ENCODE data around the gene DCPS.
"Not testable (repeated sequence)": the region's sequence is repeated elsewhere in the genome, so short reads cannot be mapped to it uniquely, and the experiment has no call there.

The DCPS gene

DNA sequence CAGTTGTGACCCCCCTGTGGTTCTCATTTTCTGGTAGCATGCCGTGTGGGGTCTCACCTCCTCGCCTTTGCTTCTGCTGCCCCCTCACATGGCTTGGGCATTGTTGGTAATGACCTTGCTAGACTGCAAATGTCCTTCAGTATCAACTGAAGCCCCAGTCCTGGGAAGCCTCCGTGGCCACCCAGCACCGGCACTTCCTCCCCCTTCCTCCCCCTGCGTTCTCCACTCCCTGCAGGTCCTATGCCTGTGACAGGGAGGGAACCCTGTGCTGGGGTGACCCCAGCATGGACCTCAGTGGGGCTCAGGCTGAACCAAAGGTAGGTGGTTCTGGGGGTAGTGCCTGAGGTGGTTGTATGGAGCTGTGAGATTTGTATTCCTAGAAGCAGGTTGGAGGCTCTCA, 57.5 kb downstream of the DCPS start:
- H3K4me3 ChIP-seq (ENCODE audit: low read depth, low read length): no peak overlapping the region
- no peak overlapping the region for H3K27ac ChIP-seq
- TF ChIP-seq, protein P1, sequence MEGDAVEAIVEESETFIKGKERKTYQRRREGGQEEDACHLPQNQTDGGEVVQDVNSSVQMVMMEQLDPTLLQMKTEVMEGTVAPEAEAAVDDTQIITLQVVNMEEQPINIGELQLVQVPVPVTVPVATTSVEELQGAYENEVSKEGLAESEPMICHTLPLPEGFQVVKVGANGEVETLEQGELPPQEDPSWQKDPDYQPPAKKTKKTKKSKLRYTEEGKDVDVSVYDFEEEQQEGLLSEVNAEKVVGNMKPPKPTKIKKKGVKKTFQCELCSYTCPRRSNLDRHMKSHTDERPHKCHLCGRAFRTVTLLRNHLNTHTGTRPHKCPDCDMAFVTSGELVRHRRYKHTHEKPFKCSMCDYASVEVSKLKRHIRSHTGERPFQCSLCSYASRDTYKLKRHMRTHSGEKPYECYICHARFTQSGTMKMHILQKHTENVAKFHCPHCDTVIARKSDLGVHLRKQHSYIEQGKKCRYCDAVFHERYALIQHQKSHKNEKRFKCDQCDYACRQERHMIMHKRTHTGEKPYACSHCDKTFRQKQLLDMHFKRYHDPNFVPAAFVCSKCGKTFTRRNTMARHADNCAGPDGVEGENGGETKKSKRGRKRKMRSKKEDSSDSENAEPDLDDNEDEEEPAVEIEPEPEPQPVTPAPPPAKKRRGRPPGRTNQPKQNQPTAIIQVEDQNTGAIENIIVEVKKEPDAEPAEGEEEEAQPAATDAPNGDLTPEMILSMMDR (IDR thresholded peaks at IDR 0.05; ENCODE audit: low read depth, low read length): no peak
- no peak for DNase-seq
- H3K36me3 ChIP-seq: peaks cover 4% of the 10 kb centered on the region; the same call in 1 of the 2 replicates
- no peaks in the 10 kb centered on the region for H3K9me3 ChIP-seq (ENCODE audit: severe bottlenecking)
- H3K27me3 ChIP-seq (ENCODE audit: insufficient read depth, low read depth, severe bottlenecking): no peaks in the 10 kb centered on the region

DNA sequence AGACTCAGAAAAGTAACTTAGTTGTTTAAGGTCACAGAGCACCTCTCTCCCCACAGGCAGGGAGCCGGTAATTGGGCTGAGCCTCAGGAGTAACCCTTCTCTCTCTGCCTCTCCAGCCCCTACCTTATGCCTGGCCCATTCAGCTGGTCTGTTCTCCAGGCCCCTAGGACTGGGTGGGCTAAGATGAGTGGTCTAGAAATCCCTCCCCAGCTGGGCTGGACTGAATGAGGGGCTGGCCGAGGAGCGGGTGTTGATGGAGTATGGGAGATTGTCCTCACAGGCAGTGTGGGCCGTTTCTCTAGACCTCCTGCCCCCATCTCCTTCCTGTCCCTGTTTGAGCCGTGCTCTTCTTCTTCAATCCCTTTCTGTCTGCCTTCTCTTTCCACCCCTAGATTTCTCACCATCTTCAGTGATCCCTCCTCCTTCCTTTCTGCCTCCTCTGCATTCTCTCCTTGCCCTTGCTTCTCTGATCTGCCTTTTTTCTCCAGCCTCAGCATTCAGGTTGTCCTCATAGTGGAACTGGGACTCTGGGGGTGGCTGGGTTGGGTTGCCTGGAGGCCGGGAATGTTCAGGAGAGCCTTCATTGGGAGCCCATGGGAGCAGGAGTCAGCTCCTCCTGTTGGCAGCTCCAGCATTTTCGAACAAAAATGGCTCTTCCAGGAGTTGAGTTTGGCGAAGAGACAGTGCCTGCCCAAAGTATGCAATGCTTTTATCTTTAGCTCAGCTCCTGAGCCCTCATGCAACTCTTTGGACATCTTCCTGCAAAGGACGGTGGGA, 59.2 kb downstream of the DCPS start:
- H3K9me3 ChIP-seq (ENCODE audit: severe bottlenecking): no peaks in the 10 kb centered on the region
- no peak overlapping the region for H3K27ac ChIP-seq
- DNase-seq: no peak
- H3K4me3 ChIP-seq (ENCODE audit: low read depth, low read length): no peak overlapping the region
- H3K36me3 ChIP-seq: peaks cover 4% of the 10 kb centered on the region; the same call in 1 of the 2 replicates
- TF ChIP-seq, protein P1 (IDR thresholded peaks at IDR 0.05; ENCODE audit: low read depth, low read length): no peak
- no peaks in the 10 kb centered on the region for H3K27me3 ChIP-seq (ENCODE audit: insufficient read depth, low read depth, severe bottlenecking)

DNA sequence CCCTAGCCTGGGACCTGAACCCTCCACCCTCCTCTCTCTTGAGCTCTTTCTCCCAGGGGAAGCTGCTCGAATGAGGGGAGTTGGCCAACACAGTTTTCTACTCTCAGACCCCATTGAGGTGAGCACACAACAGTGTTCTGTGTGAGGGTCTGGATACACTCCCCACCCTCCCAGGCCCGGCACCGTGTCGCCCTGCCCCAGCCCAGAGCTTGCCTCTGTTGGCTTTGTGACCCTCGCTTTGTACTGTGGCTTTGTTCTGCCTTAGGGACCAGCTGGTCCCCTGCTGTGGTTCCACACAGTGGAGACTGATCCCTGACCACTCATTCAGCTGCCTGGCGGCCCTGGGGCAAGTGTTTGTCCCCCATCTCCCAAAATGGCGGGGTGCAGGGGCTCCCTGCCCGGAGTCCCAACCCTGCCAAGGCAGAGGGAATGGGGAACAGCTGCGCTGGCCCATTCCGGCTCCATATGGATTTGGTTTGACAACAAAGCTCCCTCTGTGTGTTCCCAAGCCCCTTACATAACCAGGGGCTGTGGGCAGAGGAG, 59.9 kb downstream of the DCPS start:
- H3K27ac ChIP-seq: no peak overlapping the region
- TF ChIP-seq, protein P1 (IDR thresholded peaks at IDR 0.05; ENCODE audit: low read depth, low read length): no peak

DNA sequence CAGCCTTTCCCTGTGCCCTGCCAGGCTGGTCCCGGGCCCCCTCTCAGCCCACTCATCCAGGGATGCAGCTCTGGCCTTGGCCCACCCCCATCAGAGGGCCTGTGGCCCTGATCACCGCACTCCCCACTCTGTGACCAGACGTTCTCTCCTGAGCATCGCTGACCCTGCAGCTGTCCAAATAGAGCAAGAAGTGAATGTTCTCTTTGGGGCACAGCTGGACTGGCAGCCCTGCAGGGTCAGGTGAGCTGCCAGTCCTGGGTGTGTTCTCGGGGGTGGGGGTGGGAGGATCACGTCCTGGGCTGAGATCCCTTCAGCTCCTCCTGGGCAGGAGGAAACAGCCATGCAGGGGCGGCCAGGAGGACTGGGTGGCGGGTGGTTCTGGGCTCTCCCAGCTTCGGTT, 60.9 kb downstream of the DCPS start:
- DNase-seq; H3K27me3 ChIP-seq (ENCODE audit: insufficient read depth, low read depth, severe bottlenecking); H3K27ac ChIP-seq; H3K36me3 ChIP-seq; H3K9me3 ChIP-seq (ENCODE audit: severe bottlenecking); H3K4me3 ChIP-seq (ENCODE audit: low read depth, low read length): not testable (repeated sequence)

More for the DNA sequence above, 59.9 kb downstream of the DCPS start:
- DNase-seq: no peak
- Histone ChIP-seq H3K9me3 (ENCODE audit: severe bottlenecking) (no peaks in the 10 kb centered on the region), H3K27me3 (ENCODE audit: insufficient read depth, low read depth, severe bottlenecking) (no peaks in the 10 kb centered on the region), H3K36me3 (peaks cover 4% of the 10 kb centered on the region; the same call in 1 of the 2 replicates), H3K4me3 (ENCODE audit: low read depth, low read length) (no peak overlapping the region)

DNA sequence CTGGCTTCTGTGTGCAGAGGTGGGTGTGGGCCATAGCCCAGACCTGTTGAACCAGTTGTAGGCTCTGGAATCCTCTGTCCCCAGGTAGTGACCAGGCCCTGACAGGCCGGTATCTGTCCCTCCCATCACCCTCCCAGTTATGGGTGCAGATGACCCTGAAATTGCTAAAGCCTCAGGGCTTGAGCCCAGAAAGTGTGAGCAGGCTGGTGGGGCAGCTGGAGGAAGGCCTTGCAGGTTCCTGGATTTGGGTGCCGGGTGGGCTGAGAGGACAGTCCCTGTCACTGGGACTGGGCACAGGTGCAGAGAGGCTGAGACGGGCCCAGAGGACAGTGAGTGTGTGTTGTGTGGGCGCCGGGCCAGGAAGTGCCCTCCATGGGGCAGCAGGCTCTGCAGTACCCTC, 61.6 kb downstream of the DCPS start:
- not testable (repeated sequence) for H3K27ac ChIP-seq; DNase-seq; H3K36me3 ChIP-seq; H3K27me3 ChIP-seq (ENCODE audit: insufficient read depth, low read depth, severe bottlenecking); H3K4me3 ChIP-seq (ENCODE audit: low read depth, low read length); H3K9me3 ChIP-seq (ENCODE audit: severe bottlenecking)

DNA sequence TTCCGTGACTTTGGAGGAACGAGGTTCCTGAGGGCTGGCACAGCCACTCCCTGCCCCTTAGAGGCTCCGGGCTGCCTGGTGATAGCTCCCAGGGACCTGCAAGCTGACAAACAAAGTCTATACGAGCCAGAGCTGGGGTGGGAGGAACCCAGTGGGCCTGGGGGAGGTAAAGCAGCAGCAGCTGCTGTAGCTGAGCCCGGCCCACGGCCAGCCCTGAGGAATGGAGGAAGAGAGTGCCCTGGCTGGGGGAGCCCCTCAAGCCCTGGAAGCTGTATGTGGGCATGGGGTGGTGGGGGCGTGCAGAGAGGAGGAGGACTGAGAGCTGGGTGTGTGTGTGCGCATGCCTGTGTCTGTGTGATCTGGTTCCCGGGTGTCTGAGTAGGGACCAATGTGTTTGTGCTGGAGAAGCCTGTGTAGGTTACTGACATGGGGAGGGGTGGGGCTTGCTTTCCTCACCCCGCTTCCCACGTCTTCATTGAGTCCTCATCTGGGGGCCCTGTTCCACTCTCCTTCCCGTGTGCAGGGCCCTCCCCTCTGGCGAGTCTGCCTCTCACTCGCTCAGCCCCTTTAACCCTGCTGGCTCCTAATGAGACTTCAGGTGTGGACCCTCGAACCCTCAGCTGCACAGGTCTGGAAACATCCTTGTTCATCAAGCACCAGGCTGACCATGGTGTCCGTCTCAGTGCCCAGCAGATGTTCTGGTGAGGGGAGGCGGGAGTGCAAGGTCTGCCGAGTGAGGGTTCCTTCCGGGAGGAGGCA, 62.4 kb downstream of the DCPS start:
- Histone ChIP-seq H3K27ac (no peak overlapping the region), H3K9me3 (ENCODE audit: severe bottlenecking) (no peaks in the 10 kb centered on the region), H3K36me3 (peaks cover 4% of the 10 kb centered on the region; the same call in 1 of the 2 replicates), H3K4me3 (ENCODE audit: low read depth, low read length) (no peak overlapping the region), H3K27me3 (ENCODE audit: insufficient read depth, low read depth, severe bottlenecking) (no peaks in the 10 kb centered on the region)
- DNase-seq: no peak
- TF ChIP-seq, protein P1 (IDR thresholded peaks at IDR 0.05; ENCODE audit: low read depth, low read length): no peak

All from WERI-Rb-1 (cell line).